ENCODE measurements around the gene IFNAR1.

- TF ChIP-seq E2F6 (IDR thresholded peaks at IDR 0.05) (no peak), CHD1 (IDR thresholded peaks at IDR 0.05; ENCODE audit: low read depth, low read length) (no peak), EZH2 (IDR thresholded peaks at IDR 0.05; ENCODE audit: low read depth, low read length, severe bottlenecking) (no peak), USF2 (IDR thresholded peaks at IDR 0.05; ENCODE audit: low read length) (no peak), KDM1A (IDR thresholded peaks at IDR 0.05; ENCODE audit: borderline replicate concordance, low read length) (no peak), CTCF (IDR thresholded peaks at IDR 0.05; ENCODE audit: control extremely low read depth in 1 of 3, insufficient read depth in 1 of 3, low read depth in 1 of 3, low read length in 3 of 3) (no peak), RXRA (IDR thresholded peaks at IDR 0.05; ENCODE audit: insufficient read depth, low read depth, low read length) (no peak), RFX5 (IDR thresholded peaks at IDR 0.05; ENCODE audit: borderline replicate concordance, low read depth, low read length) (no peak)
Observed at GRCh38 chr21:33293811-33294216, 31.0 kb upstream of the IFNAR1 start.
